Type B pancreatic cell (in vitro differentiated cells): ENCODE data around the gene CPTP. TPM values are rescaled to one million over a fixed set of nuclear protein-coding genes. Genes with fewer than 3 reads are reported as not detected.

ENCODE experiments used
- DNase-seq: peaks from one replicate; pipeline ENCODE4 v3.0.0; 2021; ENCODE audit warnings: mixed read lengths; ENCODE audit not compliant: unreplicated experiment; ENCODE audit errors: extremely low spot score
- H3K27ac Mint-ChIP-seq: 2 replicates; pipeline ENCODE4 v1.8.0; 2021; ENCODE audit warnings: mild to moderate bottlenecking, mixed read lengths
- H3K27me3 Mint-ChIP-seq: 2 replicates; pipeline ENCODE4 v1.8.0; 2021; ENCODE audit warnings: mixed read lengths
- H3K36me3 Mint-ChIP-seq: 2 replicates; pipeline ENCODE4 v1.8.0; 2021; ENCODE audit warnings: mixed read lengths
- H3K4me1 Mint-ChIP-seq: one replicate; pipeline ENCODE4 v1.8.0; 2021; ENCODE audit warnings: mixed read lengths; ENCODE audit not compliant: unreplicated experiment
- H3K4me3 Mint-ChIP-seq: 2 replicates; pipeline ENCODE4 v1.8.0; 2021; ENCODE audit warnings: mild to moderate bottlenecking, mixed read lengths
- H3K9me3 Mint-ChIP-seq: 2 replicates; pipeline ENCODE4 v1.8.0; 2021; ENCODE audit warnings: mixed read lengths
- CTCF ChIP-seq: fragments of 200-600 bp; sonication (generic); conservative IDR thresholded peaks from 2 replicates; pipeline ENCODE4 v1.5.0; 2021; ENCODE audit warnings: antibody characterized with exemption, mild to moderate bottlenecking
- total RNA-seq: library from RNA; stranded (reverse); gene quantifications from 2 replicates; pipeline ENCODE4 v1.2.1, GENCODE V29; 2021; ENCODE audit warnings: low replicate concordance

The CPTP gene
- total RNA-seq, 1 donor from 2014 or later: 24.2 TPM

- TF ChIP-seq CTCF: no peak
- no peaks in the 10 kb centered on the region for H3K27me3 Mint-ChIP-seq
- H3K27ac Mint-ChIP-seq: peak overlapping the region; percentile 80
- no peak for DNase-seq
- no peaks in the 10 kb centered on the region for H3K9me3 Mint-ChIP-seq
- H3K4me3 Mint-ChIP-seq: peak overlapping the region; percentile 80
- no peaks in the 10 kb centered on the region for H3K36me3 Mint-ChIP-seq
- H3K4me1 Mint-ChIP-seq: peaks cover 20% of the 10 kb centered on the region
Measured at GRCh38 chr1:1359664-1360468, 35.3 kb downstream of the CPTP start.

DNA sequence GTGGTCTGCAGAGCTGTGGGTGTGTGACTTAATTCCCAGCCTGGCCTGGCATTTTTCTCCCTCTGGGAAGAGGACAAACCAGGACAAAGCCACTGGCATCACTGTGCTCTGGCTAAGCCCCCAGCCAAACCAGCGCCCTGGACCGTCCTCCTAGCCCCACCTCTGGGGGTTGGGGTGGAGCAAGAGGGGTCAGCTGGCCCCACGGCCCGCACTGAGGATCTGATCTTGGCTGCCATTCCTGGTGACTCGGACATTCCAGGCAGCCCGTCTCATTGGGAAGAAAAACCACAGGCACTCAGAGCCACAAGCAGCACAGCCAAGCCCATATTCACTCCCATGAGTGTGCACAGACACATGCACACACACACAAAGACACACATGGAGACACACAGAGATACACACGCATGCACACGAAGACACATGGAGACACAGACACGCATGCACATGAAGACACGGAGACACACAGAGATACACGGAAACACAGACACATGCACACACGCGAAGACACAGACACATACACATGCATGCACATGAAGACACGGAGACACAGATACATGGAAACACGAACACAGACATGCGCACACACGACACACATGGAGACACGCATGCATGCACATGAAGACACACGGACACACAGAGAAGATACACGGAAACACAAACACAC, 36.0 kb downstream of the CPTP start:
- Mint-ChIP-seq H3K36me3 (no peaks in the 10 kb centered on the region), H3K4me1 (peaks cover 20% of the 10 kb centered on the region), H3K4me3 (peak overlapping the region; percentile 13), H3K9me3 (no peaks in the 10 kb centered on the region), H3K27me3 (no peaks in the 10 kb centered on the region), H3K27ac (peak overlapping the region; percentile 73)
- TF ChIP-seq CTCF: no peak
- no peak for DNase-seq

GRCh38 chr1:1361233-1361981, 36.8 kb downstream of the CPTP start:
- DNase-seq: no peak
- Mint-ChIP-seq H3K27ac (peak overlapping the region; percentile 73), H3K4me1 (peaks cover 20% of the 10 kb centered on the region), H3K27me3 (no peaks in the 10 kb centered on the region), H3K36me3 (no peaks in the 10 kb centered on the region), H3K9me3 (no peaks in the 10 kb centered on the region), H3K4me3 (peak overlapping the region; percentile 13)
- TF ChIP-seq CTCF: no peak

- no peaks in the 10 kb centered on the region for H3K9me3 Mint-ChIP-seq
- H3K27me3 Mint-ChIP-seq: no peaks in the 10 kb centered on the region
- H3K36me3 Mint-ChIP-seq: no peaks in the 10 kb centered on the region
- peak overlapping the region; percentile 61 for H3K4me3 Mint-ChIP-seq
- peaks cover 20% of the 10 kb centered on the region for H3K4me1 Mint-ChIP-seq
- peak overlapping the region; percentile 71 for H3K27ac Mint-ChIP-seq
- DNase-seq: no peak
- TF ChIP-seq CTCF: no peak
Measured at GRCh38 chr1:1361982-1362423, 37.4 kb downstream of the CPTP start.

DNA sequence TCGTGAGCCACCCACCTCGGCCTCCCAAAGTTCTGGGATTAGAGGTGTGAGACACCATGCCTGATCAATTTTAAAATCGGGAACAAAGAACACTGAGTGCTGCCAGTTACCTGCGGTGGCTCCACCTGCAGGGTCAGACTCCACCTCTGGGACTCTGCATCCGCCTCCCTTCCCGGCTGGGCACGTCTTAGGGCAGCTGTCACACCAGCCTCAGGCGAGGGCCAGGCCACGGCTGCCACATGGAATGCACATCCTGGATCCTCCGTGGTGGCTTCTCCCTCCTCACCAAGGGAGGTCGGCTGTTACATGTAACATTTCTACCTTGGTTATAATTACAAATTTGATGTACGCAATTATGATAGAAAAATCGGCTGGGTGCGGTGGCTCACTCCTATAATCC, 39.7 kb downstream of the CPTP start:
- Mint-ChIP-seq H3K4me3 (no peak overlapping the region), H3K9me3 (no peaks in the 10 kb centered on the region), H3K27me3 (no peaks in the 10 kb centered on the region), H3K4me1 (peaks cover 16% of the 10 kb centered on the region), H3K27ac (no peak overlapping the region), H3K36me3 (no peaks in the 10 kb centered on the region)
- TF ChIP-seq CTCF: no peak
- DNase-seq: no peak
